Activated CD4-positive, alpha-beta T cell treated with anti-CD3 and anti-CD28 coated beads, Interleukin-2, Interleukin-6, amounts not matched to agents 100 ng/mL and 50 ng/mL, durations not matched to agents 16 hours and 8 hours (primary cell): ENCODE results near the gene TMEM232.

Experiments used
- DNase-seq: peaks from one replicate; pipeline ENCODE4 v3.0.0-alpha.2; 2020

TMEM232 gene

DNA sequence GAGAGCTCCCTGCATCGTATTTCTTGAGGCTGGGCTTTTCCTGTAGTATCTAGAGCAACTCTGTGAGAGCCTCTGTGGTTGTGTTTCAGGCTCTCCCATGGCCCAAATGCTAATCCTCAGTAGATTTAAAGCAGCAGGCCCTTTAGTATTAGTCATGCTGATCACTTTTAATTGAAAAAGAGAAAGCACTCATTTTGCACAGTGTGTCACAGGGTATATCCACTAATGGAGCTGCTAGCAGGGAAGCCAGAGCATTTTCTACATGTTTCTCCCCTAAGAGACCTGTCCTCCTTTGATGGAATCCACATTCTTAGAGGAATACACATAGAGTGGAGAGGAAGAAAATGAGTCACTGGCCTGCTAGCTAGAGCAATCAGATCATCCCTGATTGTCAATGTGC lies 348.5 kb downstream of the TMEM232 start:
- no peak for DNase-seq

DNA sequence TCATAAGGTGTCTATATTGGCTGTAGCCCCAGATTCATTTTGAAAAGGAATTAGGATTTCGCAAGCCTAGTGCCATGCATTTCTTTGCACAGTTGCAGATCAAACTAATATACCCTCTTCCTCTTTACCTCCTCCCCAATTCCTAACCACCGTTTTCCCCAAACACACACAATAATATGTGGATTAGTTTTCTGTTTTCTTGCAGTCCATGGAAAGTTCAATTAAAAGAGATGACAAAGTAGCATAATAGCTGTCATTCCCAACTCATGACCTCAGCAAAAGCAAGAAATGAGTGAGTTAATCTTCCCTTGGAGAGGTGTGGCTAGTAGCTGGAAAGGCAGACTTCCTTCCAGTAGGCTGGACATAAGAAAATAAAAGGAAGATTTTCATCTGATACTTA lies 349.1 kb downstream of the TMEM232 start:
- DNase-seq: no peak

DNA sequence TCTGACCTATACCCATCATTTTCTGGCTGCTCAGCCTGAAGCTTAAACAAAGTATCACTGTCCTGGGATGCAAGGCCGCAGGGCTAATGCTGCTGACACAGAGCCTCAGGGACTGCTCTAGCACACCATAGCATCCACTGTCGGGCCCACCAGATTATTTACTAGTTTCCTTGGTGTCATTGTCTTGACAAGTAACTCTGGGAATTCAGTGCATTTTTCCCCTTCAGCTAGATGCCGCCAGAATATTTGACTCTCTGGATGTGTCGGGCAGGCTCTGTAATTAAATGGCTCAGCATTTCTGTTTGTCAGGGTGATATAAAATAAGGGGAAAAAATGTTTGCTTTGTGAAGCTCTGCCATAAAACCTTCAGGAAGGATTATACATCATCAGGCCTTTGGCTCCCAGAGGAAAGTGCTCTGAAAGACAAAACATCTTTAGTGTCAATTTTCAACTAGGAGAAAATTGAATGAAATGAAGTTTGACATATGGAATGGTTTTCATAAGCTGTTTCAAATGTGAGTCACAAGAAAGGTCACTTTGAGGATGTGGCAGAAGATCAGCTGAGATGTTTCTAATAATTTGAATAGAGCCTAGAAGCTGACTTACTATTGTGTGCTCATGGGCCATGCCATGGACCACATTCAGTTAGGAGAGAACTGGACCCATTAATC lies 350.1 kb downstream of the TMEM232 start:
- DNase-seq: no peak

DNA sequence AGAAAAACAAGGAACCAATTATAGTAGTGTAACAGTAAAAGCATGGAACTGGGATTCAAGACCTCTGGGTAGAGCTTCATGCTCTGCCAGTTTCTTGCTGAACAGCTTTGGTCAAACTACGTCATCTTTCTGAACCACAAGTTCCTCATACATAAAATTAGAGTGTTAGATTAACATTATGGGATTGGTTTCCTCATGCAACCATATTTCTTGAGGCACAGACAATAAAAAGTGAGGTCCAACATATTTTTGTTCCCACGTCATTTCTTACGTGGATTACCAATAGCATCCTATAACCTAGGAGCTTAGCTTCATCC lies 354.8 kb downstream of the TMEM232 start:
- no peak for DNase-seq

DNA sequence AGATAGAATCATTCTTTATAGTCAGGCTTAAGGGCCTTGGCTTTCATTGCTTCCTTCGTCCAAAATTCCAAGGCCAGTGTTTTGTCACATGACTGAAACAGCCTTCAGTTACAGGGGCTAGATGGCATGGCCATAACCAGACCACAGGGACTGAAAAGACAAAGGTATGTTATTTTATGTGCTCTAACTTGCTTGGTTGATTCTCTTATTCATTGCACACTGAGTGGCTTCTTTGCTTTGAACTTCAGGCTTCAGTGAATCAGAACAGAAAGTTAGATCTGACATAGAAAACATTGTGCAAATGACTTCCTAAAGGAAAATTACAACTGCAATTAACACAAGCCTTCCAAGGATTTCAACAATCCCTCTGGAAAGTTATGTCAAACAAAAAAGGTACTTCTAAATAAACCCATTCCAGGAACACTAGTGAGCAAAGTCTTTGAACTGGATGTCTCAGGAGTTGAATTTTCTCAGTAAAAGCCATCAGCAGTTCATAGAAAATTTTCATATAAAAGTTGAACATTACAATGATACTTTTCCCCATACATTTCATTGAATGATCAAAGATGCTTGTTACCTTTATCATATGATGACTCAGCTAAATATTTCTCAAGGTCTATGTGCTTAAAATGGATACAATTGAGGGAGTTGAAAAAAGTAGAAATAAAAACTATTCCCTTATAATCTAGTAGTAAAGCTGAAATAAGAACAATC lies 355.3 kb downstream of the TMEM232 start:
- no peak for DNase-seq
